ENCODE measurements around the gene TSHZ1. TPM values are rescaled to one million over a fixed set of nuclear protein-coding genes. Genes with fewer than 3 reads are reported as not detected.

The TSHZ1 gene
- total RNA-seq, 1 donor from 2014 or later, result 24.6 TPM

GRCh38 chr18:75256376-75256775 lies 45.8 kb downstream of the TSHZ1 start:
- no peak for TF ChIP-seq CTCF (IDR thresholded peaks at IDR 0.05; ENCODE audit: borderline replicate concordance)
- H3K4me1 ChIP-seq, result peaks cover 71% of the 10 kb centered on the region

GRCh38 chr18:75257605-75258004 lies 47.0 kb downstream of the TSHZ1 start:
- no peak for DNase-seq
- no peak for TF ChIP-seq CTCF (IDR thresholded peaks at IDR 0.05; ENCODE audit: borderline replicate concordance)

More at GRCh38 chr18:75256376-75256775, 45.8 kb downstream of the TSHZ1 start:
- Histone ChIP-seq H3K9me3 (replicated peaks) (no peaks in the 10 kb centered on the region), H3K27ac (replicated peaks) (no peak overlapping the region), H3K36me3 (no peaks in the 10 kb centered on the region), H3K4me3 (no peak overlapping the region), H3K27me3 (ENCODE audit: low read depth) (no peaks in the 10 kb centered on the region)
- no peak for DNase-seq
- intact Hi-C loops (cut with micrococcal nuclease), result no loop called here

GRCh38 chr18:75261430-75262223 lies 51.0 kb downstream of the TSHZ1 start:
- H3K27me3 ChIP-seq (ENCODE audit: low read depth), result no peaks in the 10 kb centered on the region
- peaks cover 54% of the 10 kb centered on the region for H3K4me1 ChIP-seq
- intact Hi-C loops (cut with micrococcal nuclease), result no loop called here

More at GRCh38 chr18:75257605-75258004, 47.0 kb downstream of the TSHZ1 start:
- intact Hi-C loops (cut with micrococcal nuclease), result no loop called here
- H3K27ac ChIP-seq (replicated peaks), result no peak overlapping the region
- no peak overlapping the region for H3K4me3 ChIP-seq
- no peaks in the 10 kb centered on the region for H3K36me3 ChIP-seq
- H3K4me1 ChIP-seq, result peaks cover 59% of the 10 kb centered on the region
- H3K27me3 ChIP-seq (ENCODE audit: low read depth), result no peaks in the 10 kb centered on the region
- H3K9me3 ChIP-seq (replicated peaks), result no peaks in the 10 kb centered on the region

GRCh38 chr18:75262511-75262910 lies 51.9 kb downstream of the TSHZ1 start:
- no peak overlapping the region for H3K4me3 ChIP-seq
- no peaks in the 10 kb centered on the region for H3K27me3 ChIP-seq (ENCODE audit: low read depth)
- intact Hi-C loops (cut with micrococcal nuclease), result no loop called here
- peaks cover 52% of the 10 kb centered on the region for H3K4me1 ChIP-seq
- no peaks in the 10 kb centered on the region for H3K36me3 ChIP-seq
- DNase-seq, result no peak
- no peaks in the 10 kb centered on the region for H3K9me3 ChIP-seq (replicated peaks)
- no peak overlapping the region for H3K27ac ChIP-seq (replicated peaks)
- no peak for TF ChIP-seq CTCF (IDR thresholded peaks at IDR 0.05; ENCODE audit: borderline replicate concordance)

More at GRCh38 chr18:75261430-75262223, 51.0 kb downstream of the TSHZ1 start:
- DNase-seq, result no peak
- no peak overlapping the region for H3K4me3 ChIP-seq
- TF ChIP-seq CTCF (IDR thresholded peaks at IDR 0.05; ENCODE audit: borderline replicate concordance), result no peak
- no peak overlapping the region for H3K27ac ChIP-seq (replicated peaks)
- H3K36me3 ChIP-seq, result no peaks in the 10 kb centered on the region
- H3K9me3 ChIP-seq (replicated peaks), result no peaks in the 10 kb centered on the region

- H3K4me3 ChIP-seq, result peak overlapping the region; percentile 1
- TF ChIP-seq CTCF (IDR thresholded peaks at IDR 0.05; ENCODE audit: borderline replicate concordance), result no peak
- H3K9me3 ChIP-seq (replicated peaks), result no peaks in the 10 kb centered on the region
- no peak overlapping the region for H3K27ac ChIP-seq (replicated peaks)
- no peaks in the 10 kb centered on the region for H3K27me3 ChIP-seq (ENCODE audit: low read depth)
- DNase-seq, result no peak
- H3K4me1 ChIP-seq, result peaks cover 61% of the 10 kb centered on the region
- intact Hi-C loops (cut with micrococcal nuclease), result no loop called here
- H3K36me3 ChIP-seq, result no peaks in the 10 kb centered on the region
Observed at GRCh38 chr18:75264195-75264594, 53.6 kb downstream of the TSHZ1 start.

Measured in left ventricle myocardium inferior (tissue), 1 donor.